Fibroblast of peridontal ligament (primary cell): ENCODE data around the gene MYO1C.

Source experiments
- DNase-seq: peaks from one replicate; pipeline ENCODE4 v3.0.0-alpha.2; 2010; ENCODE audit errors: extremely low read depth

Gene MYO1C

GRCh38 chr17:1485423-1486376 lies 6.8 kb downstream of the MYO1C start:
- peak; percentile 60 for DNase-seq

- no peak for DNase-seq
Measured at GRCh38 chr17:1484676-1485422, 7.6 kb downstream of the MYO1C start.

- no peak for DNase-seq
Measured at GRCh38 chr17:1484060-1484535, 8.4 kb downstream of the MYO1C start.

DNA sequence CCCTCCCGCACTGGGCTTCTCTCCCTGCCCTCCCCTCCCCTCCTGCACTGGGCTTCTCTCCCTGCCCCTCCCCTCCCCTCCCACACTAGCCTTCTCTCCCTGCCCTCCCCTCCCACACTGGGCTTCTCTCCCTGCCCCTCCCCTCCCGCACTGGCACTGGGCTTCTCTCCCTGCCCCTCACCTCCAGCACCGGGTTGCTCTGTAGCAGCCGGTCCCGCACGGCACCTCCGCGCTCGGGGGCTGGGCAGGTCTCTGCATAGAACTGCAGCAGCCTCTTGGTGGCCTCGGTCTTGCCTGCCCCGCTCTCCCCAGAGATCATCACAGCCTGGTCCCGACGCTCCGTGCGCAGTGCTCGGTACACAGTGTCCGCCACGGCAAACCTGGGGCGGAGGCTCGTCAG lies 9.8 kb downstream of the MYO1C start:
- no peak for DNase-seq

DNA sequence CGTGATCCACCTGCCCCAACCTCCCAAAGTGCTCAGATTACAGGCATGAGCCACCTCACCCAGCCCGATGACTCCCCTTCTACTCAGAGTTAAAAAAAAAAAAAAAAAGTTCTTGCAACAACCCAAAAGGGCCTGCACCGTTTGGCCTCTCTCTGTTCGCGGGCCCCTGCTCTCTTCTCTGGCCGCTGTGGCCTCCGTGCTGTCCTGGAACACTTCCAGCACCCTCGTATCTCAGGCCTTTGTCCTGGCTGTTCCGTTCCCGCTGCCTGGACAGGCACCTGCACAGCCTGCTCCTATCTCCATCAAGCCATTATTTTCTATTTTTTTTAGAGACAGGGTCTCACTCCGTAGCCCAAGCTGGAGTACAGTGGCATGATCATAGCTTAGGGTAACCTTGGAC lies 10.8 kb downstream of the MYO1C start:
- DNase-seq, result no peak

DNA sequence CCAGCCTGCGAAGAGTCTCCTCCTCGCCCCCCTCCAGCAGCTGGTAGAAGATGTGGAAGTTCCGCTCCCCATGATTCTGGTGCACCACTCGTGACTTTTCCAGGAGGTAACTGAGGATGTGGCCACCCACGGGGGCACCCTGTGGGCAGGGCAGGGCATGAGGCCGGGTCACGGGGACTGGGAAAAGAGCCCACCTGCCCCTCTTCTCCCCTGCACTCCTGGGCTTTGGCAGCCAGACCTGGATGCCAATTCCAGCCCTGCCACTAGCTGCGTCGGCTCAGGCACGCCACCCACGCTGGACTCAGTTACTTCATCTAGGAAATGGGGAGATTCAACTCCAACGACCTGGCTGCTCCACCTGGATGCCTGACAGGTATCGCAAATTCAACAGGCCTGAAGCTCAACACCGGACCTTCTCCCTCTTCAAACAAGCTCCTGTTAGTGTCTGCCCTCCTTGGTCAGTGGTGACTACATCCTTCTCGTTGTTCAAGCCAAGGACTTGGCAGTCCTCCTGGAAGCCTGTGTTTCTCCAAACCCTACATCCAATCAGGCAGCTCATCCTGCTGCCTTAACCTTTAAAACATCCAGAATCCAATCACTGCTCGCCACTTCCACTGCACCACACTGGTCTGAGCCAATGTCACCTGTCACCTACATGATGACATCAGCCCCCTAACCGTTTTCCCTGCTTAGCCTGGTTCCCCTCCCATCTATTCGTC lies 11.6 kb downstream of the MYO1C start:
- DNase-seq, result peak; percentile 79

DNA sequence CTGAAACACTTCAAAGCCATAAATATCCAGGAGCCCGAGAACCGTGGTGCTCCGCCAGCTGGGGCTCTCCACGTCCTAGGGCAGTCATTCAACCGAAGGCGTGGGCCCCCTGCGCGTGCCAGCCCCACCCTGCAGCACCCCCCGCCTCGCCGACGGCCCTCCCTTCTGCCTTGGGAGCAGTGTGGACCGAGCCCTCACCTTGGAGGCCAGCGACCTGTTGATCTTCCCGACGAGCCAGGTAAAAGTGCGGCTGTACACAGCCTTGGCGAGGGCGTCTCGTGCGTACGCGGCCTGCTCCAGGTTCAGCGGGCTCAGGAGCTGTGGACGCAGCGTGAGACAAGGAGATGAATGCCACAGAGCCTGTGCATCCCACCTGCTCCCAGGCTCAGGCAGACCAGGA lies 14.1 kb downstream of the MYO1C start:
- no peak for DNase-seq

DNA sequence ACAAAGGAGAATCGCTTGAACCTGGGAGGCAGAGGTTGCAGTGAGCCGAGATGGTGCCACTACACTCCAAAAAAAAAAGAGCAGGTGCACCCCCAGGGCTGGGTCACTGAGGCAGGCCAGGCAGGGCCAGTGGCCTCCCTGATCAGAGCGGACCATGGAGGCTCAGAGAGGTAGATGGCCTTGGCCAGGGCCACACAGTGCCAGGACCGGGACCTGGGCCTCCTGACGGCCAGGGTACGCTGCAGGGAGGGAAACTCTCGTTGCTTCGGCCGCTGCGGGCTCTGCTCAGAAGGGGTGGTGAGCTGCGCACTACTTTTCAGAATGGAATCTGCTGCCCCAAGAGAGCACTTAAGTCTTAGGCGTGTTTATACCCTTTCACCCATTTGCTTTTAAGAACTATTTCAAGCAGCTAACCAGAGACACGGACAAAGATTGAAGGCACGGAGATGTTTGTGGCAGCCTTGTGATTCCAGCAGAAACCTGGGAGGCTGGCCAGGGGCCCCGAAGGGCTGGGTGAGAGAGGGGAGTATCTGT lies 17.1 kb downstream of the MYO1C start:
- DNase-seq, result no peak

GRCh38 chr17:1474402-1475189 lies 17.9 kb downstream of the MYO1C start:
- no peak for DNase-seq

DNA sequence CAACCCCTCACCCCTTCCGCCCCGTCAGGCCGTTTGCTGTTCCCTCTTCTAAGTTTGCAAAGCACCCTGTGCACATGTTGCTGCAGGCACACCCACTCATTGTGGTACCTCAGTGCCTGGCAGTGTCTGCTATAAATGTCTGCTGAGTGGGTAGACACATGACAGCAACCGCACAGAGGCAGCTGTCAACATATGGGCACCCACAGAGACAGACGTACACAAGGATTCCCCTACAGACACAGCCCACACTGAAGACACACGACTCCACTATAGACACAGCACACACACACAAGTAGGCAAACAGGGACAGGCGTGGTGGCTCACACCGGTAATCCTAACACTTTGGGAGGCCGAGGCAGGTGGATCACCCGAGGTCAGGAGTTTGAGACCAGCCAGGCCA lies 18.6 kb downstream of the MYO1C start:
- no peak for DNase-seq

- no peak for DNase-seq
Measured at GRCh38 chr17:1473170-1473569, 19.3 kb downstream of the MYO1C start.

DNA sequence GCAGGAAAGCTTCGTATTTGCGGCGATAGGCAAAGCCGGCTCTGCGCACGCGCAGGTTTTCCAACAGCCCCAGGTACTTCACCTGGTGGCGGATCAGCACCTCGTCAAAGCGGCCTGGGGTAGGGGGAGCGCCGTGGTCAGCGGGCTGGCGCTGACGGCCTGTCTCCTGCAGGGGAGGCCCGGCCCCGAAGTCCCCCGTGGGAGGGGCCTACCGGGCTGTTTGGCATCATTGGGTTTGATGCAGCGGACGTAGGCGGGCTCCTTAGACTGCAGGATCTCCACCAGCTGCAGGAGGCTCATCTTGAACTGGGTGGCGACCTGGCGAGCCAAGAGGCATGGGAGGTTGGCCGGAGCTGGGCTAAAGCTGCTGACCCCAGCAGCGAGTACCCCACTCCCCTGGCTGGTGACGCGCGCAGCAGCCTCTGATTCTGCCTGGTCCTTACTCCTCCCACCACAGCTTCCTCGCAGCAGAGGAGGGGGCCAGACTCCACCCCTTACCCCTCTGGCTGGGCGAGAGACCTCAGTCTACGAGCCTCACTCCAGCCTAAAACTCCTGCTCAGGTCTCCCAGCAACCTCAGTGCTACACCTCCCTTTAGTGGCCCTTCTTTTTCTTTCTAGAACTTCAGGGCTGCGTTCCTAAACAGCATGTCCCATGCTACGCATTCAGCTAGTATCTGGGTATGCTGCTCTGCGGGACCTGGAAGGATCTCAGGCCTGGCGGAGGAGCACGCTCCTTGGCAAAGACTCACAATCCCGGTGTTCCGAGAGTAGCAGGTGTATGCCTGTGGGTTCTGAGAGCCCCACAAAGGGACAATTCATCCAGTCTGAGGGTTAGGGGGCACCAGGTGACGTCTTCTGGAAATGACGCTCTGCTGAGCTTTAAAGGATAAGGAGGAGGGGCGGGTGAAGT lies 20.3 kb downstream of the MYO1C start:
- no peak for DNase-seq

DNA sequence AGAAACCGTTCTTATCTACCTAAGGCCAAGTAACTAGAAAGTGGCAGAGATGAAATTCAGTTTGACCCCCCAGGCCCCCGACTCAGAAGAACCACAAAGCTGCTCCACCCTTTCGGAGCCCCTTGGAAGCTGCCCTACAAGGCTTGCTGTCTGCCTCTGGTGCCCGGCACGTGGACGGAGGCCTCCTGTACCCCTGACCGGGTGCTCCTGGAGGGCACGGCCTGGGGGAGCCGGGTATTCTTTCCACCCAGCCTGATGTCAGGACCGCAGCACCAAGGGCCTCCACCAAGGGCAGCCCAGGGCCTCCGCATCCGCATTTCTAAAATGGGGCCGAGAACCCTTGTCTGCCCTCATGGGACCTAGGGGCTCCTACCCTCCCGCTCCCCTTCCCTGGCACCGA lies 21.0 kb downstream of the MYO1C start:
- no peak for DNase-seq

DNA sequence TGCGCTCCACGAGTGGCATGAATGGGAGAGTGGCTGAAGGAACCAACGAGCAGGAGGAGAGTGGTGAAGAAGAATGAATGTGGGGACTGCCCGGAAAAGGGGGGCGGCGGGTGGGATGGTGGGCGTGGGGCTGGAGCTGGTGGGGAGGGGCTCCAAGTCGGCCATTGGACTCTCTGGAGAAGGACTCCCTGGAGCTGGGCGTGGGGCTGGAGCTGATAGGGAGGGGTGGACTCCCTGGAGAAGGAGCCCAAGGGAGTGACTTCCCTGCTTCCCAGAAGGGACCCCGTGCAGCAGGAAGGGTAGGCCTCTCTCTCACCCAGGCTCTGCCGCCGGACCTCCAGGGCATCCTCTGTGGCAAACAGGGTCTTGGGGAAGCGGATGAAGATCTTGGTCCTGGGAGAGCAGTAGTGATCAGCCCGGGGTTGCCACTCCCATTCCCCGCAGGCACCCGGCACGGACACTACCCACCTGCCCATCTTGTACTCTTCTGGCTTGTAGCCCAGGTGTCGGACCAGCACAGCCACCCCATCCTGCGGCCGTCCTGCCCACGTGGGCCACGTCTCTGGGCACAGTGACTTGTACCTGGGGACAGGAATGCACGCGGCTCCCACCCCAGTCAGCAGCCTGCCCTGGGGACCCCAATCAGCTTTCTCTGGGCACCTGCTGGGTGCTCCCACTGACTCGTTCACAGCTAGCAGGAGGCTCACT lies 21.6 kb downstream of the MYO1C start:
- DNase-seq, result no peak

DNA sequence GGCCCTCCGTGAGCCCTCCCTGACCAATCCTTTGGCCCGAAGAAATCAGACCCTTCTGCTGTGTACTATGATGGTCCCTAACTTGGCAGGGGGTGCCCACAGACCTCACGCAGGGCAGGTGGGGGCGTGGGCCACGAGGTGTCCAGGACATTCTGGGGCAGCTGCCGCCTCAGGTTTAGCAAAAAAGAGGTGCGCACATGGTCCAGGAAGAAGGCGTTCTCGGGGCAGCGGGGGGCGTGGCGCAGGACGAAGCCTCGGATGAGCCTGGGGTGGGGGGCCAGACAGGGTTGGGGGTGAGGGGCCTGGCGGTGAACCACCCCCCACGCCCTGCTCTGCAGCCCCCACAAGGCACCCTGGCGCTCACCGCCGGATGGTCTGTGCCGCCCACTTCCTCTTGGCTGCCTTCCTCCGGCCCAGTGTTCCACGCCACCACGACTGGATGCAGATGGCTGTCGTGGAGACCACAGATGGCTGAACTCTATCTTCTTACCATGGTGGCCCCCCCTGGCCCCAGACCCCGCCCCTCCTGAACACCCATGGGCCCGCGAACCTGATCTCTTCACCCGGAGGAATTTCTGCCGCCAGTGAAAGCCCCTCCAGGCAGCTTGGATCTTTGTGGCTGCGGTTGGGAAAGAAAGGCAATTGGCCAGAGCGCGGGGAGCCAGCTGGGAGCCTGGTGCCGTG lies 22.3 kb downstream of the MYO1C start:
- no peak for DNase-seq

DNA sequence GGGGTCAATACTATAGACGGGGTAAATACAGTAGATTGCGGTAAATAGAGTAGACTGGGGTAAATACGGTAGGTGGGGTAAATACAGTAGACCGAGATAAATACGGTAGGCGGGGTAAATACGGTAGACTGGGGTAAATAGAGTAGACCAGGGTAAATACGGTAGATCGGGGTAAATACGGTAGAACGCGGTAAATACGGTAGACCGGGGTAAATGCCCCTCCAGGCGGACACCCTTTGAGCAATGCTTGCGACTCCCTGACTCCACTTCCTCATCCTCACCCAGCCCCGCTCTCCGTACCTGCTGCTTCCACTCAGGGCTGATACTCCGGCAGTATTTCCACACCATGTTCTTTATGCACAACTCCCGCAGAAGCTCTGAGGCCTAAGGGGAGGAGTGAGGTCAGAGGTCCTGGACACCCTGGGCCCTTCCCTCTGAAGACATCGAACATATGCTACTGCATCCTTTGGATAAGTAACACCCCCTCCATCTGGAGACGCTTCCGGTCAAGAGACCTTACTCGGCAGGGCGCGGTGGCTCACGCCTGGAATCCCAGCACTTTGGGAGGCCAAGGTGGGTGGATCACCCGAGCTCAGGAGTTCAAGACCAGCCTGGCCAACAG lies 23.1 kb downstream of the MYO1C start:
- DNase-seq, result no peak

GRCh38 chr17:1467898-1468492 lies 24.5 kb downstream of the MYO1C start:
- no peak for DNase-seq

DNA sequence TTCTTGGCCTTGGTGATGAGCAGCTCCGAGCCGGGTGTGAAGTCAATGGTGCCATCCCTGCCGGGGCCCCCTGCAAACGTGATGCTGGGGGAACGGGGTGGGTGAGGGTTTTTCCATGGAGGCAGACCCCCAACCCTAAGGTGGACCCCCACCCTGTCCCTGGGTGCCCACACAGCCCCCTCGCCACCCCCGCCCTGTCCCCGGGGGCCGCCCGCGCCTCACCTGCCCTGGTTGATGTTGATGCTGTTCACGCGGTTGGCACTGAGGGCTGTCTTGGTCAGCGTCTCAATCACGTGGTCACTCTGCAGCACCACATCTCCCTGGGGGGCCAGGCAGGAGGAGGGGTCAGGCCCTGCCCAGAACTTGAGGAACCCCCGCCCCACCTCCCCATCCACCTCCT lies 25.2 kb downstream of the MYO1C start:
- no peak for DNase-seq
